HepG2 (cell line): ENCODE data around the gene LSM2. TPM values are rescaled to one million over a fixed set of nuclear protein-coding genes. Genes with fewer than 3 reads are reported as not detected.

ENCODE experiments used
- FOXA3 ChIP-seq: IDR thresholded peaks from 2 replicates; pipeline ENCODE4 v1.6.1; 2016; ENCODE audit warnings: missing genetic modification reagents, missing compliant biosample characterization
- FOXK2 ChIP-seq: fragments of 450-650 bp; IDR thresholded peaks from 2 replicates; pipeline ENCODE4 v1.6.1; 2016
- GABPB1 ChIP-seq: IDR thresholded peaks from 2 replicates; pipeline ENCODE4 v1.6.1; 2016; ENCODE audit warnings: mild to moderate bottlenecking, missing genetic modification reagents, moderate library complexity, missing compliant biosample characterization
- GRHL1 ChIP-seq: sonication (generic); formaldehyde crosslinking; conservative IDR thresholded peaks from 2 replicates; pipeline ENCODE4 v1.8.0; 2022; ENCODE audit warnings: missing genetic modification reagents
- KIAA2018 ChIP-seq: sonication (generic); formaldehyde crosslinking; IDR thresholded peaks from 2 replicates; pipeline ENCODE4 v1.5.0; 2020; ENCODE audit warnings: mild to moderate bottlenecking, missing genetic modification reagents, borderline replicate concordance
- MIER3 ChIP-seq: IDR thresholded peaks from 2 replicates; pipeline ENCODE4 v1.6.1; 2016; ENCODE audit warnings: missing compliant biosample characterization, borderline replicate concordance
- PRDM10 ChIP-seq: sonication (generic); formaldehyde crosslinking; IDR thresholded peaks from 2 replicates; pipeline ENCODE4 v1.4.0; 2020; ENCODE audit warnings: low read depth, missing genetic modification reagents
- RNF219 ChIP-seq: sonication (generic); formaldehyde crosslinking; IDR thresholded peaks from 2 replicates; pipeline ENCODE4 v1.5.0; 2020; ENCODE audit warnings: mild to moderate bottlenecking, missing genetic modification reagents
- THYN1 ChIP-seq: sonication (generic); formaldehyde crosslinking; IDR thresholded peaks from 2 replicates; pipeline ENCODE4 v1.8.1; 2023; ENCODE audit warnings: low read depth, mild to moderate bottlenecking, moderate library complexity, missing genetic modification reagents, borderline replicate concordance
- ZNF616 ChIP-seq: sonication (generic); formaldehyde crosslinking; IDR thresholded peaks from 2 replicates; pipeline ENCODE4 v1.5.0; 2020; ENCODE audit warnings: low read depth, mild to moderate bottlenecking, missing genetic modification reagents
- ZSCAN31 ChIP-seq: sonication (generic); formaldehyde crosslinking; IDR thresholded peaks from 2 replicates; pipeline ENCODE4 v1.5.0; 2020; ENCODE audit warnings: low read depth, mild to moderate bottlenecking, missing genetic modification reagents
- polyA plus RNA-seq, 8 experiments: library from polyadenylated mRNA; depleted of rRNA in 3 of 8; stranded (reverse) in 7 of 8; unstranded in 1 of 8; fragments of >200 nt; fragmentation: Illumina TruSeq in 4 of 8; extraction: Trizol in 4 of 8; gene quantifications; 2 replicates each; pipeline versions ENCODE4 v1.2.1 to v1.2.3, GENCODE V29; 2011 to 2016; ENCODE audit warnings: low read depth in 4 of 8, missing spikeins in 1 of 8, mixed read lengths in 1 of 8; ENCODE audit not compliant: insufficient read depth in 1 of 8
- total RNA-seq, 5 experiments: library from RNA; depleted of rRNA; stranded (reverse); fragments of >200 nt; fragmentation: Illumina TruSeq; extraction: Trizol; gene quantifications; 2 replicates each; pipeline ENCODE4 v1.2.3, GENCODE V29; 2016; ENCODE audit warnings: low read depth in 1 of 5

The LSM2 gene
- total and polyA plus RNA-seq, 2 of the 13 experiments (the other 11 are each of a cell fraction or from before 2014, with no cell fraction given), result 69.4 to 90.5 TPM

- TF ChIP-seq KIAA2018 (CRISPR knock-in tag), result no peak
- TF ChIP-seq FOXK2, result no peak
- TF ChIP-seq GABPB1, result no peak
- TF ChIP-seq MIER3 (CRISPR knock-in tag), result peak; percentile 75; the same call in 1 of the 2 replicates
- peak; percentile 44; the same call in 1 of the 2 replicates for TF ChIP-seq FOXA3 (CRISPR knock-in tag)
- TF ChIP-seq PRDM10, result 0 out of 2 replicates have a peak, but pooled peaks have one; percentile 46
- no peak for TF ChIP-seq ZSCAN31 (CRISPR knock-in tag)
- TF ChIP-seq RNF219 (CRISPR knock-in tag), result no peak
- TF ChIP-seq GRHL1 (CRISPR knock-in tag), result no peak
- TF ChIP-seq THYN1 (CRISPR knock-in tag), result no peak
- TF ChIP-seq ZNF616 (CRISPR knock-in tag), result no peak
These were observed 36.9 kb downstream of the LSM2 start (continued) for GRCh38 chr6:31769684-31770371.
